Measurements from ENCODE around the gene ZMIZ1. TPM values are rescaled to one million over a fixed set of nuclear protein-coding genes. Genes with fewer than 3 reads are reported as not detected.

The ZMIZ1 gene
- total and polyA plus RNA-seq, 5 donors from 2014 or later = 1.5 to 34.8 (median 2.2) TPM

GRCh38 chr10:79133416-79133815 is 64.7 kb downstream of the ZMIZ1 start:
- peak overlapping the region; percentile 76 to 90 (median 87) for H3K27ac Mint-ChIP-seq

GRCh38 chr10:79135790-79136189 is 67.0 kb downstream of the ZMIZ1 start:
- no peaks in the 10 kb centered on the region for H3K9me3 Mint-ChIP-seq
- Histone ChIP-seq H3K9me3 (ENCODE audit: control insufficient read depth in 2 of 2, low read length in 2 of 2) (no peaks in the 10 kb centered on the region), H3K4me1 (ENCODE audit: control insufficient read depth, insufficient read depth, low read length, poor library complexity, severe bottlenecking) (peaks cover 34% of the 10 kb centered on the region), H3K4me3 (ENCODE audit: low read depth, low read length) (no peak overlapping the region), H3K36me3 (ENCODE audit: control insufficient read depth, insufficient read depth, low read length) (peaks cover 6% of the 10 kb centered on the region), H3K27me3 (ENCODE audit: control insufficient read depth, insufficient read depth, low read length) (no peaks in the 10 kb centered on the region), H3K27ac (ENCODE audit: insufficient read depth, low read length, poor library complexity, severe bottlenecking) (peak overlapping the region; percentile 61)
- H3K27ac Mint-ChIP-seq = peak overlapping the region; percentile 87 to 96 (median 92)
- H3K4me1 Mint-ChIP-seq = peaks cover 10 to 68% (median 40%) of the 10 kb centered on the region in 4 donors
- ATAC-seq (ENCODE audit: low read depth in 2 of 2) (no peak), DNase-seq (no peak)
- peaks cover 23% of the 10 kb centered on the region for H3K36me3 Mint-ChIP-seq
- H3K27me3 Mint-ChIP-seq = peaks cover 5% of the 10 kb centered on the region
- H3K4me3 Mint-ChIP-seq = peak overlapping the region in 2 of 4 donors; percentile 36 to 71

More at GRCh38 chr10:79133416-79133815, 64.7 kb downstream of the ZMIZ1 start:
- H3K27me3 ChIP-seq (ENCODE audit: control insufficient read depth, insufficient read depth, low read length) = no peaks in the 10 kb centered on the region
- no peak overlapping the region for H3K4me3 ChIP-seq (ENCODE audit: low read depth, low read length)
- H3K4me1 Mint-ChIP-seq = peaks cover 10 to 63% (median 41%) of the 10 kb centered on the region in 4 donors
- H3K27me3 Mint-ChIP-seq = peaks cover 5% of the 10 kb centered on the region
- H3K9me3 ChIP-seq (ENCODE audit: control insufficient read depth in 2 of 2, low read length in 2 of 2) = no peaks in the 10 kb centered on the region
- H3K36me3 Mint-ChIP-seq = peaks cover 15% of the 10 kb centered on the region
- H3K36me3 ChIP-seq (ENCODE audit: control insufficient read depth, insufficient read depth, low read length) = no peaks in the 10 kb centered on the region
- DNase-seq (no peak), ATAC-seq (ENCODE audit: low read depth in 2 of 2) (no peak)
- H3K4me3 Mint-ChIP-seq = no peak overlapping the region
- no peaks in the 10 kb centered on the region for H3K9me3 Mint-ChIP-seq
- H3K27ac ChIP-seq (ENCODE audit: insufficient read depth, low read length, poor library complexity, severe bottlenecking) = peak overlapping the region; percentile 20
- H3K4me1 ChIP-seq (ENCODE audit: control insufficient read depth, insufficient read depth, low read length, poor library complexity, severe bottlenecking) = peaks cover 32% of the 10 kb centered on the region

GRCh38 chr10:79136236-79137005 is 67.7 kb downstream of the ZMIZ1 start:
- DNase-seq (peak in 1 of 3 donors; percentile 64), ATAC-seq (ENCODE audit: low read depth in 2 of 2) (peak; percentile 45)
- H3K36me3 Mint-ChIP-seq = peaks cover 24% of the 10 kb centered on the region
- H3K4me1 ChIP-seq (ENCODE audit: control insufficient read depth, insufficient read depth, low read length, poor library complexity, severe bottlenecking) = peaks cover 34% of the 10 kb centered on the region
- peaks cover 6% of the 10 kb centered on the region for H3K36me3 ChIP-seq (ENCODE audit: control insufficient read depth, insufficient read depth, low read length)
- H3K9me3 Mint-ChIP-seq = no peaks in the 10 kb centered on the region
- H3K27me3 ChIP-seq (ENCODE audit: control insufficient read depth, insufficient read depth, low read length) = no peaks in the 10 kb centered on the region
- peak overlapping the region; percentile 87 to 96 (median 92) for H3K27ac Mint-ChIP-seq
- H3K27ac ChIP-seq (ENCODE audit: insufficient read depth, low read length, poor library complexity, severe bottlenecking) = peak overlapping the region; percentile 61
- H3K4me3 ChIP-seq (ENCODE audit: low read depth, low read length) = no peak overlapping the region
- H3K27me3 Mint-ChIP-seq = peaks cover 5% of the 10 kb centered on the region
- H3K4me1 Mint-ChIP-seq = peaks cover 10 to 65% (median 38%) of the 10 kb centered on the region in 4 donors
- H3K4me3 Mint-ChIP-seq = peak overlapping the region; percentile 36 to 85 (median 76)
- H3K9me3 ChIP-seq (ENCODE audit: control insufficient read depth in 2 of 2, low read length in 2 of 2) = no peaks in the 10 kb centered on the region

GRCh38 chr10:79137300-79137756 is 68.6 kb downstream of the ZMIZ1 start:
- DNase-seq (no peak), ATAC-seq (ENCODE audit: low read depth in 2 of 2) (peak; percentile 3 to 15)
- H3K27ac Mint-ChIP-seq = peak overlapping the region; percentile 87 to 95 (median 92)
- H3K4me1 ChIP-seq (ENCODE audit: control insufficient read depth, insufficient read depth, low read length, poor library complexity, severe bottlenecking) = peaks cover 34% of the 10 kb centered on the region
- peaks cover 10 to 70% (median 41%) of the 10 kb centered on the region in 4 donors for H3K4me1 Mint-ChIP-seq
- H3K27me3 ChIP-seq (ENCODE audit: control insufficient read depth, insufficient read depth, low read length) = no peaks in the 10 kb centered on the region
- peaks cover 6% of the 10 kb centered on the region for H3K36me3 ChIP-seq (ENCODE audit: control insufficient read depth, insufficient read depth, low read length)
- peaks cover 33% of the 10 kb centered on the region for H3K36me3 Mint-ChIP-seq
- peak overlapping the region; percentile 37 for H3K4me3 ChIP-seq (ENCODE audit: low read depth, low read length)
- peak overlapping the region; percentile 61 for H3K27ac ChIP-seq (ENCODE audit: insufficient read depth, low read length, poor library complexity, severe bottlenecking)
- peaks cover 5% of the 10 kb centered on the region for H3K27me3 Mint-ChIP-seq
- no peaks in the 10 kb centered on the region for H3K9me3 Mint-ChIP-seq
- peak overlapping the region in 3 of 4 donors; percentile 36 to 83 (median 78) for H3K4me3 Mint-ChIP-seq
- no peaks in the 10 kb centered on the region for H3K9me3 ChIP-seq (ENCODE audit: control insufficient read depth in 2 of 2, low read length in 2 of 2)

- peak overlapping the region; percentile 87 to 95 (median 95) for H3K27ac Mint-ChIP-seq
- peaks cover 10 to 74% (median 41%) of the 10 kb centered on the region in 4 donors for H3K4me1 Mint-ChIP-seq
- peak overlapping the region; percentile 36 to 83 (median 74) for H3K4me3 Mint-ChIP-seq
These were observed 69.1 kb downstream of the ZMIZ1 start for GRCh38 chr10:79137826-79138225.

GRCh38 chr10:79138449-79139123 is 69.8 kb downstream of the ZMIZ1 start:
- Mint-ChIP-seq H3K27ac (peak overlapping the region; percentile 80 to 95 (median 87)), H3K4me1 (peaks cover 10 to 77% (median 43%) of the 10 kb centered on the region in 4 donors), H3K4me3 (peak overlapping the region; percentile 36 to 83 (median 76))

More at GRCh38 chr10:79137826-79138225, 69.1 kb downstream of the ZMIZ1 start:
- Mint-ChIP-seq H3K36me3 (peaks cover 34% of the 10 kb centered on the region), H3K9me3 (no peaks in the 10 kb centered on the region), H3K27me3 (peaks cover 5% of the 10 kb centered on the region)
- H3K4me1 ChIP-seq (ENCODE audit: control insufficient read depth, insufficient read depth, low read length, poor library complexity, severe bottlenecking) = peaks cover 34% of the 10 kb centered on the region
- ATAC-seq (ENCODE audit: low read depth in 2 of 2) (peak; percentile 64 to 77), DNase-seq (peak in 2 of 3 donors; percentile 27 to 88)
- H3K4me3 ChIP-seq (ENCODE audit: low read depth, low read length) = peak overlapping the region; percentile 37
- H3K9me3 ChIP-seq (ENCODE audit: control insufficient read depth in 2 of 2, low read length in 2 of 2) = no peaks in the 10 kb centered on the region
- H3K27me3 ChIP-seq (ENCODE audit: control insufficient read depth, insufficient read depth, low read length) = no peaks in the 10 kb centered on the region
- H3K27ac ChIP-seq (ENCODE audit: insufficient read depth, low read length, poor library complexity, severe bottlenecking) = peak overlapping the region; percentile 61
- peaks cover 6% of the 10 kb centered on the region for H3K36me3 ChIP-seq (ENCODE audit: control insufficient read depth, insufficient read depth, low read length)

GRCh38 chr10:79139124-79139835 is 70.5 kb downstream of the ZMIZ1 start:
- peaks cover 5% of the 10 kb centered on the region for H3K27me3 Mint-ChIP-seq
- peaks cover 23% of the 10 kb centered on the region for H3K36me3 Mint-ChIP-seq
- peaks cover 38% of the 10 kb centered on the region for H3K4me1 ChIP-seq (ENCODE audit: control insufficient read depth, insufficient read depth, low read length, poor library complexity, severe bottlenecking)
- H3K4me3 Mint-ChIP-seq = peak overlapping the region in 2 of 4 donors; percentile 36 to 52
- H3K27me3 ChIP-seq (ENCODE audit: control insufficient read depth, insufficient read depth, low read length) = no peaks in the 10 kb centered on the region
- H3K4me1 Mint-ChIP-seq = peaks cover 10 to 82% (median 40%) of the 10 kb centered on the region in 4 donors
- DNase-seq (no peak), ATAC-seq (ENCODE audit: low read depth in 2 of 2) (no peak)
- peak overlapping the region in 2 of 3 donors; percentile 80 to 87 for H3K27ac Mint-ChIP-seq
- H3K36me3 ChIP-seq (ENCODE audit: control insufficient read depth, insufficient read depth, low read length) = peaks cover 6% of the 10 kb centered on the region
- no peak overlapping the region for H3K27ac ChIP-seq (ENCODE audit: insufficient read depth, low read length, poor library complexity, severe bottlenecking)
- no peak overlapping the region for H3K4me3 ChIP-seq (ENCODE audit: low read depth, low read length)
- no peaks in the 10 kb centered on the region for H3K9me3 ChIP-seq (ENCODE audit: control insufficient read depth in 2 of 2, low read length in 2 of 2)
- peaks cover 0 to 2% (median 0%) of the 10 kb centered on the region in 7 donors for H3K9me3 Mint-ChIP-seq

More at GRCh38 chr10:79138449-79139123, 69.8 kb downstream of the ZMIZ1 start:
- Histone ChIP-seq H3K27me3 (ENCODE audit: control insufficient read depth, insufficient read depth, low read length) (no peaks in the 10 kb centered on the region), H3K4me3 (ENCODE audit: low read depth, low read length) (no peak overlapping the region), H3K27ac (ENCODE audit: insufficient read depth, low read length, poor library complexity, severe bottlenecking) (peak overlapping the region; percentile 61), H3K9me3 (ENCODE audit: control insufficient read depth in 2 of 2, low read length in 2 of 2) (no peaks in the 10 kb centered on the region), H3K4me1 (ENCODE audit: control insufficient read depth, insufficient read depth, low read length, poor library complexity, severe bottlenecking) (peaks cover 34% of the 10 kb centered on the region), H3K36me3 (ENCODE audit: control insufficient read depth, insufficient read depth, low read length) (peaks cover 6% of the 10 kb centered on the region)
- peaks cover 26% of the 10 kb centered on the region for H3K36me3 Mint-ChIP-seq
- H3K27me3 Mint-ChIP-seq = peaks cover 5% of the 10 kb centered on the region
- ATAC-seq (ENCODE audit: low read depth in 2 of 2) (no peak), DNase-seq (no peak)
- H3K9me3 Mint-ChIP-seq = peaks cover 0 to 2% (median 0%) of the 10 kb centered on the region in 7 donors

All from CD4-positive, CD25-positive, alpha-beta regulatory T cell (primary cell).